Measurements from ENCODE around the gene INTS1.

INTS1 gene

DNA sequence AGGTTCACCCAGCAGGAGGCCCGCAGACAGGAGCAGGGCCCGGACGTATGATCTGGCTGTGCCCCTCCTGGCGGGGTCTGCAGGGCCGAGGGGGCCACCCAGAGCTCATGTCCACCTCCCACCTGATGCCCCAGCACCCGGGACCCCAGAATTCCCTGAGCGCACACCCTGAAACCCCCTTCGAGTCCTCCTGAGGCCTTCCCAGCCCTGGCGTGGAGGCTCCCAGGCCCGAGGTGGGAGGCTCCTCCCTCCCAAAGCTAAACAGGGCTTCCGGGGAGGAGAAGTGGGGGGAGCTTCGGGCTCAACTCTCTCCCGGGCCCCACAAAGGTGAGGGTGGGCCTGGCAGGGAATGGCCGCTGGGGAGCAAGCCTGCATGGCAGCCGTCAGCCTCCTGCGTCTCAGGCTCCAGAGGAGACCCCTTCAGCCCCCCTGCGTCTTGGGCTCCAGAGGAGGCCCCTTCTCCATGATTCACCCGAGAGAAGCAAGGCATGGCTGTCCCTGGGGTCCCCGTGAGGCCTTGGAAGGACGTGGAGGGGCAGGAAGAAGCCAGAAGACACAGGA lies 75.2 kb downstream of the INTS1 start:
- DNase-seq = no peak

DNA sequence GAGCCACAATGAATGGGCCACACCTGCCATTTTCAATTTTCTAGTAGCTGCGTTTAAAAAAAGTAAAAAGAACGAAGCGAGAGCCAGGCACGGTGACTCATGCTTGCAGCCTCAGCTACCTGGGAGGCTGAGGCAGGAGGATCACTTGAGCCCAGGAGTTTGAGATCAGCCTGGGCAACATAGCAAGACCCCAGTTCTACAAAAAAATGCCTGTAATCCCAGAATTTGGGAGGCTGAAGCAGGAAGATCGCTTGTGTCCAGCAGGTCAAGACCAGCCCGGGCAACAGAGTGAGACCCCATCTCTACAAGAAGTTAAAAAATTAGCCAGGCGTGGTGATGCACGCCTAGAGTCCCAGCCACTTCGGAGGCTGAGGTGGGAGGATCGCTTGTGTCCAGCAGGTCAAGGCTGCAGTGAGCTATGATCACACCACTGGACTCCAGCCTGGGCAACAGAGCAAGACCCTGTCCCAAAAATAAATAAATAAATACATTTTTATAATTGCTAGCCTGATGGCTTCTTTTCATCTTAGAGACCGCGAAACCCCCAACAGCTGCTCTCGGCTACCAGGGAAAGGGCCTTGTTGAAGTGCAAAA lies 77.0 kb downstream of the INTS1 start:
- no peak for DNase-seq

DNA sequence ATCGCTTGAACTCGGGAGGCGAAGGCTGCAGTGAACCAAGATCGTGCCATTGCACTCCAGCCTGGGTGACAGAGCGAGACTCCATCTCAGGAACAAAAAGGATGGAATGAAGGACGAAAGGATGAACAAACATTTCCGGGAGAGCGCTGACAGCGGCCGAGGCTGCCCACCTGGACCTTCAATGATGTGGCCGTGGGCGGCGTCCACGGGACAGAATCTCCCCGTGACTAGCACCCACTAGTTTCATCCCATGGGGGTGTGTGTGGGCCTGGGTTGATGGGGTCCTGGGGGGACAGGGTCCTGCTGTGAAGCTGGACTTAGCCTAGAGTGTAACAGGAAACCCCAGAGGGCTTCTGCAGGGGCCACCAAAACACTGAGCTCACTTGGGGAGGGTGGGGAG lies 77.7 kb downstream of the INTS1 start:
- no peak for DNase-seq

DNA sequence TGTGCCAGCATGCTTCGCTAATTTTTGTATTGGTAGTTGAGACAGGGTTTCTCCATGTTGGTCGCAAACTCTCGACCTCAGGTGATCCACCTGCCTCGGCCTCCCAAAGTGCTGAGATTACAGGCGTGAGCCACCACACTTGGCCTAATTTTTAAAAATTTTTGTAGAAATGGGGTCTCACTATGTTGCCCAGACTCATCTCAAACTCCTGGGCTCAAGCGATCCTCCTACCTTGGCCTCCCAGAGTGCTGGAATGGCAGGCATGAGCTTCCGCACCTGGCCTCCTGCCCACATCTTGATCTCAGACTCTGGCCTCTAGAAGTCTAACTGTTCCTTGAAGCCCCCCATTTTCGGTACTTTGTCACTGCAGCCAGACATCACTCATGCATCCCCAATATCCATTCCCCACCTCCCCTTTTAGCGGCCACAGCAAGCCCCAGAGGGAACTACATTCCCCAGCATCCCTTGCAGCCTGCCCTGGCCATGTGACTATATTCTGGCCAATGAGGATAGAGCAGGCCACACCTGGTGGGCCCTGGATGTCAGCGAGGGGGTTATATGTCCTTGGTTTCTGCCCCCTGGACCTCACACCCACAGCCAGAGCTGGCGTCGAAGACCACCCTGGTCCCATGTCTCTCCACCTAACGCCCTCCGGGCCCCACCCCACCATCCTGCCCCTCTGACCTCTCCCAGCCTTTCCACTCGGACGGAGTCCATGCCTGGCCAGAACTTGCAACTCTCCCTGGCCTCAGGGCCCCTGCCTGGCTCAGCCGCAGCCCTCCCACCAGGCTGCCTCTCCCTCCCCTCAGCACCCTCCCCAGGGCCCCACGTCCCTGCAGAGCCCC lies 78.7 kb downstream of the INTS1 start:
- no peak for DNase-seq

DNA sequence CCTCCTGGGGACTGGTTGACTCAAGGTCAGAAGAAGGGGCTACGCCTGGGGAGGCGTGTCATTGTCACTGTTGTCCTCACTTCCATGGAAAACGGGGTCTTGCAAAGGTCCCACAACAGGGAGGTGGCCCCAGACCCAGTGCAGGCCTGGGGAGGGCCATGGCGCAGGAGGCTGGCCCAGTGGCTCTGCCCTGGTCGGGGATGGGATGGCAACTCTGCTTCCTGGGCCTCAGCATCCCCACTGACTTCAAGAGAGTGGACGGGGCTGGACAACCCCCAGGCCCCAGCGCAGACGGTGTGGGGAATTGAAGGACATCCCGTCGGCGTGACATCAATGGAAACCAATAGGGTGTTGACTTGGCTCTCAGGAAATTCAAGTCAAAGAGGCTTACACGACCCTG lies 80.1 kb downstream of the INTS1 start:
- DNase-seq = no peak

DNA sequence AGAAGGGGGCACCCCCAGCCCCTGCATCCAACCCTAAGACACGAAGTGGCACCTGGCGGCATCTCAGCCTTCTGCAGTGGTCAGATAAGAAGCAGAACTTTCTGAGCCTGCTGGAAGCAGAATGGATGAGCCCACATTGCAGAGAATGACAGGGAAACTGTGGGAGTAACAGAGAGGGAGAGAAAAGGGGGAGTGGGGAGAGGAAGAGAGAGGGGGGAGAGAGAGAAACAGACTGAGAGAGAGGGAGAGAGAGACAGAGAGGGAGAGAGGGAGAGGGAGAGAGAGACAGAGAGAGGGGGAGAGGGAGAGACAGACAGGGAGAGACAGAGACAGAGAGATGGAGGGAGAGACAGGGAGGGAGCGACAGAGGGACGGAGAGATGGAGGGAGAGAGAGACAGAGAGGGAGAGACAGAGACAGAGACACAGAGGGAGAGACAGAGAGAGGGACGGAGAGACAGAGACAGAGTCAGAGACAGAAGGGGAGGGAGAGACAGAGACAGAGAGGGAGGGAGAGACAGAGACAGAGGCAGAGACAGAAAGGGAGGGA lies 80.9 kb downstream of the INTS1 start:
- no peak for DNase-seq

DNA sequence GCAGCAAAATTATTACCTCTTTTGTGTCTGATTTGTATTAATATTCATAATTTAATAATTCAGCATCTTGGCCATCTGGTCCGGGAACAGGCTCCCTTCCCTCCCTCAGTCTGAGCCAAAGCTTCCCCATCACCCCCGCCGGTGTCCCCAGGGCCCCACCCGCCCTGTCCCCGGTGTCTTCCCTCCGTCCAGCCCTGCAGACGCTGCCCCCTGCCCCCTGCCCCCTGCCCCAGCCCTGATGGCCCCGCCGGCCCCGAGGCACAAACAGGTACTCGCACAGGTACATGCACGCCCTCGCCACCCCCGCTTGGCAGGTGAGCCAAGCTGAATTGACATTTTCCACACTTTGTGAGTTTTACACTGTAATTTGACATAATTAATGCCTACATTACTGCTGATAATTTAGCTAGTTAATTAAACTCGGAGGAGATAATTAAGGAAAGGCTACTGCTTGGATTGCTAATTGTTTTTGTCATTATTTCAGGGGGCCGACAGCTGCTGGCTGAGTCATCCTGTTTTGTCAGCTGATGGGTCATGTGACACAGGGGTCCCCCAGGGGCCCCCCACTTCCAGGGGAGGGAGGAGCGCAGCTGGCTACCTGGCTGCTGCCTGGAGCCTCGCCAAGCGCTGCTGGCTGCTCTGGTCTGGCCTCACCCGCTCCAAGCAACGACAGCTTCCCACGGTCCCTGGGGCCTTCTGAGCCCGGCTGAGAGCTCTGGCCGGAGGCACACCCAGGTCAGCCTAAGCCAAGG lies 81.5 kb downstream of the INTS1 start:
- DNase-seq = no peak

DNA sequence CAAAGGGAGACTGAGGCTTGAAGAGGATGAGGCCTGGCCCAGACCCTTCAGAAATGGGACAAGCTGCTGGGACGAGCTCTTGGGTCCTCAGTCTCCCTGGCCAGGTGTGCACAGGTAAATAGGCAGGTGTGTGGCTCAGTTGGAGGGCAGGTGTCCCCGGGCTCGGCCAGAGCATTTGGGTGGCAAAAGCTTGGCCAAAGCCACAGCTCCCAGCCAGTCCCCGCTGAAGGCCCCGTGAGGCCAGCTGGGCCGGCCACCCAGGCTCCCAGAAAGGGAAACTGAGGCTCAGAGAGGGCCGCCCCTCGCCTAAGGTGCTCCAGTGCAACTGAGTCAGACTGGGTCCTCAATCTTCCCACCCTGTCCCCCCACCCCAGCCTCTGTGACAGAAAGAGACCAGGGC lies 82.2 kb downstream of the INTS1 start:
- no peak for DNase-seq

DNA sequence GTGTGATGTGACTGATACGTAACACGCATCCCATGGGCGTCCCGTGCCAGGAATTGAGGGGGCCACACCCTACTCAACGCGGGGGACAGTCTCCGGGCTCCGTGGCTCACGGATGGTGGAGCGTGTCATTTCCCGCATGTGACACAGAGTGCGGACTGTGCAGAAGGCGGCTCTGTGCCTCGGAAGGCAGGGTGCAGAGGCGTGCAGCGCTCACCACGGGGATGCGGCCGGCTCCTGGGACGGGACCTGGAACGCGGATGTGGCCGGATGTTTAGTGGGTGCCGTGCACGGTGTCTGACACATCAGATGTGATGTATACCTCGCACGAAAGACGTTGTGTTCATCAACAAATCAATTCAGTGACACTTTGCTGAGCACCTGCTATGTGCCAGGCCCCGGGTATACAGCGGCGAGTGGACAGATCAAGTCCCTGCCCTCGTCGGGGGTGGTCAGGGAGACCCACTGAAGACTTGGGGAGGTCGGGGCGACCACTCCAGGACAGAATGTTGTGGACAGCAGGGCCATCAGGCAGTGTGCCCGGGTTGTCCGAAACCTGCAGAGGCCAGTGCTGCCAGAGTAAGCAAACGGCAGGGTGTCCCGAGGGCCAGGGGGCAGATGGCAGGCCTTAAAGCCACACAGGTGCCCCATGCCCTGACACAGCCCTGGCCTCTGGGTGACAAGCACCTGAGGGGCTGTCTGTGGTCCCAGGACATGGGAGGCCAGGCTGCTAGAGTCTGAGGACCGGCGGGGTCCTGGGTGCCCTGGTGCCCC lies 83.0 kb downstream of the INTS1 start:
- DNase-seq = no peak

Measured in activated CD8-positive, alpha-beta memory T cell treated with anti-CD3 and anti-CD28 coated beads, Interleukin-2, amount 50 U/mL, for 4 hours (primary cell).